Testis (tissue), 2 donors: ENCODE data around the gene DNAJC15.

Experiments used
- CTCF ChIP-seq, 3 experiments: fragments of 450-650 bp in 2 of 3; fragments of 200-600 bp in 1 of 3; sonication (generic) in 1 of 3; IDR thresholded peaks; one replicate each; pipeline ENCODE4 v1.5.1; 2016 to 2019; ENCODE audit warnings: antibody characterized with exemption in 3 of 3, mild to moderate bottlenecking in 2 of 3, moderate library complexity in 1 of 3
- POLR2A ChIP-seq: fragments of 450-650 bp; IDR thresholded peaks from one replicate; pipeline ENCODE4 v1.6.1; 2017; ENCODE audit warnings: antibody characterized with exemption, mild to moderate bottlenecking, moderate library complexity

GRCh38 chr13:42986176-42986574 lies 37.2 kb upstream of the DNAJC15 start:
- TF ChIP-seq POLR2A = no peak
- TF ChIP-seq CTCF (IDR thresholded peaks at IDR 0.05) = no peak
